PC-9 (cell line): ENCODE results near the gene PPP1R11.

Source experiments
- CTCF ChIP-seq: fragments of 200-600 bp; sonication (generic); conservative IDR thresholded peaks from 2 replicates; pipeline ENCODE4 v1.6.1; 2017; ENCODE audit warnings: mixed run types, antibody characterized with exemption, mild to moderate bottlenecking, moderate library complexity
- EZH2 ChIP-seq: fragments of 200-600 bp; sonication (generic); IDR thresholded peaks from 2 replicates; pipeline ENCODE4 v1.8.0; 2017; ENCODE audit warnings: antibody characterized with exemption, low read depth

GRCh38 chr6:30035784-30036183 is 31.2 kb upstream of the PPP1R11 start:
- no peak for TF ChIP-seq CTCF
- no peak for TF ChIP-seq EZH2
